Erythroblast (primary cell): ENCODE results near the gene SSNA1.

Source experiments
- GATA1 ChIP-seq: IDR thresholded peaks from 2 replicates; pipeline ENCODE4 v1.6.1; 2011; ENCODE audit warnings: low read depth, mild to moderate bottlenecking, control low read depth, low read length, moderate library complexity
- POLR2A ChIP-seq: IDR thresholded peaks from 2 replicates; pipeline ENCODE4 v1.6.1; 2011; ENCODE audit warnings: mild to moderate bottlenecking, low read length

GRCh38 chr9:137192859-137193258, 4.4 kb downstream of the SSNA1 start:
- TF ChIP-seq POLR2A (no peak), GATA1 (no peak)
